Effector CD4-positive, alpha-beta T cell (primary cell): ENCODE data around the gene LCA5.
"Not testable (repeated sequence)": the region's sequence is repeated elsewhere in the genome, so short reads cannot be mapped to it uniquely, and the experiment has no call there.

Experiments used
- DNase-seq: peaks from one replicate; pipeline ENCODE4 v3.0.0-alpha.2; 2020

The LCA5 gene

GRCh38 chr6:79463621-79464050, 73.6 kb downstream of the LCA5 start:
- DNase-seq, result no peak

DNA sequence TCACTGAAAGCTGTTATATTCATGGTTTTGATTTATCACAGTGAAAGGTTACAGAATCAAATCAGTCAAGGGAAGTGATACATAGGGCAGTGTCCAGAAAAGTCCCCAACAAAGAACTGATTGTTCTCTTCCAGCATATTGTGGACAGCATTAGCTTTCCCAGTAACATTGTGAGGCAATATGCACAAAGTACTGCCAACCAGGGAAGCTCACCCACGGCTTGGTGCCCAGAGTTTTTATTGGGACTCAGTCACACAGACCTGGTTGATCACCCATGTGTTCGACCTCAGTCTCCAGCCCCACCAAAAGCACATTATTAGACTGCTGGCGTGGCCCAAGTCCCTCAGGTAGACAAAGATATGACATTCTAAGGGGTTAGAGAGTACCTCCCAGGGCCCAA, 76.0 kb downstream of the LCA5 start:
- no peak for DNase-seq

- DNase-seq, result no peak
Measured at GRCh38 chr6:79455446-79455845, 81.8 kb downstream of the LCA5 start.

GRCh38 chr6:79453558-79454042, 83.6 kb downstream of the LCA5 start:
- no peak for DNase-seq

DNA sequence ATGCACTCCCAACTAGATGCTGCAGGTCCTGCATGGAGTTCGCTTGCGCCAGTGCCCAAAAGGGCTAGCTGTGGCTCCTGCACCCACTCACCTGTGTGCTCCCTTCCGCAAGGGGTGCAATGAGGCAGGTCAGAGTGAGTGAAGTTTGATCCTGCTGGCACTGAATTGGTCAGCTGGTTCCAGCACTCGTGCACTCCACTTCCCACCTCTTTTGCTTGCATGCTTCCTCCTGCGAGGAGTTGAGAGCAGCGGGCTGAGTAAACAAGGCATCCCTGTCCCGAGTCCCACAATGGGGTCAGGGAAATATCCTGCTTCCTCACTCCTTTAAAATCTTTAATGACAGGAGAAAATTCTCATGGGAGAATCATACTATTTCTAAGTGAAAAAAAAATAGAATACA, 86.2 kb downstream of the LCA5 start:
- DNase-seq, result no peak

DNA sequence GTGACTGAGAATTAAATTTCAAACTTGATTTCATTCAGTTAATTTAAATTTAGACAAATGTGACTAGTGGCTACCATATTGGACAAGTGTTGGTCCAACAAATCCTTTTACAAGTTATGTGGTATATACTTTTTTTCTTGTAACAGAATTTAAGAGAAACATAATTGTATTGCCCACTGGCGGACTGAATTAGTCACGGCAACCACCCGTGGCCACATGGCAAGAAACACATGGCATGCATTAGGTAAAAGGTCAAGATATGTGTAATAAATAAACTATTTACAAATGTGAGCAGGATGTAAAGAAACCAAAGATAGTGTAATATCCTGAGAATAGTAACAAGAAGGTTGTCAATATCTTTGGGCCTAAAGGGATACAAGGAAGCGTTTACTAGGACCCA, 91.2 kb downstream of the LCA5 start:
- DNase-seq, result no peak

DNA sequence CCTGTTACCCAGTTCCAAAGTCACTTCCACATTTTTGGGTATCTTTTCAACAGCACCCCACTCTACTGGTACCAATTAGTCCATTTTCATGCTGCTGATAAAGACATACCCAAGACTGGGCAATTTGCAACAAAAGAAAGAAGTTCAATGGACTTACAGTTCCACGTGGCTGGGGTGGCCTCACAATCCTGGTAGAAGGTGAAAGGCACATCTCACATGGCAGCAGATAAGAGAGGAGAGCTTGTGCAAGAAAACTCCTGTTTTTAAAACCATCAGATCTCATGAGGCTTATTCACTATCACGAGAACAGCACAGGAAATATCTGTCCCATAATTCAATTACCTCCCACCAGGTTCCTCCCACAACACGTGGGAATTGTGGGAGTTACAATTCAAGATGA, 93.4 kb downstream of the LCA5 start:
- DNase-seq, result not testable (repeated sequence)

- no peak for DNase-seq
Measured at GRCh38 chr6:79441192-79441591, 96.0 kb downstream of the LCA5 start.

DNA sequence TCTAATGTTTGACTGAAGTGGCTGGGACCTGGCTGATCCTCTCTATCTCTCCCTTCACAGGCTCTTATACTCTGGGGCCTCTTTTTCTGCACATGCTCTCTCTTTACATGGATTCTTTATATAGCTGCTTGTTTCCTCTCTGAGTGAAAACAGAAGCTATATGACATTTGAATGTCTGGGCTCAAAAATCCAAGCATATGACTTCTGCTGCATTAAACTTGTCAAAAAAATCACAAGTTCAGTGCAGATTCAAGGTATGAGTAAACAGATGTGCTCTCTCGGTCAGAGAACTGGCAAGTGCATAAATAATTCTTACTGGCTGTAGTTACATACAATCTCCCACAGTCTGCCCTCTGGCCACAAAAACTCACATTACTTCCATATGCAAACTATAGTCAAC, 96.6 kb downstream of the LCA5 start:
- DNase-seq, result no peak

DNA sequence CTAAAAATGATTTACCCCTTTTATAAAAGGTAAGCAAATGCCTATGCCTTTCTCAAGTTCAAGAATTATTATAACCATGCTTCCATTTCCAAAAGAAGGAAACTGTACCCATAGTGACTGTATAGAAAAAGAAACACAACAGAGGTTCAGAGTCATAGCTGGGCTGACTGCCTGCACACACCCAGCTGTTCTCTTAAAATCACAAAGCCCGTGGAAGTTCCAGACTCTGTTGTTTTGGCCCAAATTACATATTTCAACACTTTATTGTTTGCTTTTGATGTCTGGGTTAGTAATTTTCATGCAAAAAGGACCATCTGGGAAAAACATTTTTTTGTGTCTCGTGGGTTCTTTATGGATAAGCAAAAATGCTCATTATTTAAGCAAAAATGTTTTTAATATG, 99.2 kb downstream of the LCA5 start:
- DNase-seq, result no peak

- DNase-seq, result no peak
Measured at GRCh38 chr6:79436241-79436640, 101.0 kb downstream of the LCA5 start.

GRCh38 chr6:79435746-79436145, 101.5 kb downstream of the LCA5 start:
- no peak for DNase-seq
